GM23248 (cell line): ENCODE measurements around the gene GRB10. TPM values are rescaled to one million over a fixed set of nuclear protein-coding genes. Genes with fewer than 3 reads are reported as not detected.

Experiments used
- DNase-seq: peaks from one replicate; pipeline ENCODE4 v3.0.0-alpha.2; 2015
- H2AFZ ChIP-seq: fragments of 200-600 bp; sonication (generic); 2 replicates; pipeline ENCODE4 v1.6.1; 2016; ENCODE audit warnings: antibody characterized with exemption
- H3F3A ChIP-seq: fragments of 200-600 bp; sonication (generic); 2 replicates; pipeline ENCODE4 v1.6.1; 2016; ENCODE audit warnings: mild to moderate bottlenecking, antibody characterized with exemption, mixed run types; ENCODE audit not compliant: insufficient read depth
- H3K27ac ChIP-seq: fragments of 200-600 bp; sonication (generic); 2 replicates; pipeline ENCODE4 v1.5.1; 2016; ENCODE audit warnings: mild to moderate bottlenecking
- H3K27me3 ChIP-seq: fragments of 200-600 bp; sonication (generic); replicated peaks from 2 replicates; pipeline ENCODE4 v1.6.1; 2016; ENCODE audit warnings: mild to moderate bottlenecking; ENCODE audit not compliant: insufficient read depth
- H3K36me3 ChIP-seq: fragments of 200-600 bp; sonication (generic); 2 replicates; pipeline ENCODE4 v1.6.1; 2016; ENCODE audit warnings: low read depth, mild to moderate bottlenecking
- H3K4me1 ChIP-seq: fragments of 200-600 bp; sonication (generic); 2 replicates; pipeline ENCODE4 v1.6.1; 2016; ENCODE audit warnings: mild to moderate bottlenecking; ENCODE audit not compliant: insufficient read depth
- H3K4me2 ChIP-seq: fragments of 200-600 bp; sonication (generic); one replicate; pipeline ENCODE4 v1.6.1; 2016; ENCODE audit warnings: mild to moderate bottlenecking; ENCODE audit not compliant: unreplicated experiment
- H3K4me3 ChIP-seq: fragments of 200-600 bp; sonication (generic); 2 replicates; pipeline ENCODE4 v1.5.1; 2016; ENCODE audit warnings: mild to moderate bottlenecking
- H3K79me2 ChIP-seq: fragments of 200-600 bp; sonication (generic); 2 replicates; pipeline ENCODE4 v1.6.1; 2016; ENCODE audit warnings: mild to moderate bottlenecking; ENCODE audit not compliant: insufficient read depth
- H3K9ac ChIP-seq: fragments of 200-600 bp; sonication (generic); 2 replicates; pipeline ENCODE4 v1.6.1; 2016; ENCODE audit warnings: mild to moderate bottlenecking
- H3K9me2 ChIP-seq: fragments of 200-600 bp; sonication (generic); 2 replicates; pipeline ENCODE4 v1.6.1; 2016; ENCODE audit warnings: mixed run types, mild to moderate bottlenecking, moderate library complexity; ENCODE audit not compliant: insufficient read depth
- H3K9me3 ChIP-seq: fragments of 200-600 bp; sonication (generic); one replicate; pipeline ENCODE4 v1.6.1; 2017; ENCODE audit warnings: low read depth
- H4K20me1 ChIP-seq: fragments of 200-600 bp; sonication (generic); 2 replicates; pipeline ENCODE4 v1.6.0; 2016; ENCODE audit not compliant: insufficient read depth
- EZH2 ChIP-seq: fragments of 200-600 bp; sonication (generic); IDR thresholded peaks from 2 replicates; pipeline ENCODE4 v1.6.1; 2018; ENCODE audit warnings: antibody characterized with exemption, mild to moderate bottlenecking; ENCODE audit not compliant: insufficient read depth, poor library complexity, severe bottlenecking
- EZH2phosphoT487 ChIP-seq: fragments of 200-600 bp; sonication (generic); IDR thresholded peaks from 2 replicates; pipeline ENCODE4 v1.6.1; 2018; ENCODE audit warnings: antibody characterized with exemption, moderate library complexity, mild to moderate bottlenecking, low read depth; ENCODE audit not compliant: insufficient read depth
- WGBS, 2 experiments: methylation state at CpG; one replicate each; pipeline ENCODE4 v1.1.6; 2015 to 2017; ENCODE audit warnings: low lambda C conversion rate in 2 of 2, low coverage in 1 of 2; ENCODE audit errors: missing lambda C conversion rate in 2 of 2; 5-methylcytosine and 5-hydroxymethylcytosine counted together
- in situ Hi-C: fragments of 300-500 bp; cut with MboI; formaldehyde crosslinking; loops from 2 replicates; pipeline ENCODE4 v1.15.0; 2020
- polyA plus RNA-seq: library from polyadenylated mRNA; unstranded; fragments of >200 nt; fragmentation: Nextera tagmentation; extraction: Ambion mirVana; gene quantifications from 2 replicates; pipeline ENCODE4 v1.2.1, GENCODE V29; 2016
- total RNA-seq: library from RNA; depleted of rRNA; stranded (reverse); fragments of >200 nt; shearing (Covaris generic); gene quantifications from 2 replicates; pipeline ENCODE4 v1.2.3, GENCODE V29; 2014

Gene GRB10
- total and polyA plus RNA-seq, 2 experiments from 2014 or later, result 12.9 to 25.9 TPM

- in situ Hi-C loops, result no loop called here
- no peak for DNase-seq
- H3K4me1 ChIP-seq, result peaks cover 26% of the 10 kb centered on the region
- no peaks in the 10 kb centered on the region; the same call in 1 of the 2 replicates for H4K20me1 ChIP-seq
- H2AFZ ChIP-seq, result no peak overlapping the region
- H3K9me3 ChIP-seq, result no peaks in the 10 kb centered on the region
- H3F3A ChIP-seq, result peaks cover 20% of the 10 kb centered on the region
- WGBS, 2 experiments, result 91 to 93% methylated on average over 18 of the region's 18 CpGs
- no peaks in the 10 kb centered on the region for H3K27me3 ChIP-seq
- no peak overlapping the region for H3K27ac ChIP-seq
- TF ChIP-seq EZH2 (no peak), EZH2phosphoT487 (no peak)
- no peaks in the 10 kb centered on the region for H3K9me2 ChIP-seq
- H3K4me2 ChIP-seq, result no peak overlapping the region
- no peak overlapping the region for H3K4me3 ChIP-seq
- peaks cover 64% of the 10 kb centered on the region for H3K79me2 ChIP-seq
- no peak overlapping the region for H3K9ac ChIP-seq
- no peaks in the 10 kb centered on the region for H3K36me3 ChIP-seq
Measured at GRCh38 chr7:50724526-50725520, 57.9 kb downstream of the GRB10 start.

- no peak overlapping the region for H3K4me3 ChIP-seq
- no peaks in the 10 kb centered on the region for H3K9me2 ChIP-seq
- peaks cover 18% of the 10 kb centered on the region for H3K4me1 ChIP-seq
- 97 to 100% methylated on average over 9 of the region's 9 CpGs for WGBS, 2 experiments
- H3K9ac ChIP-seq, result no peak overlapping the region
- H4K20me1 ChIP-seq, result no peaks in the 10 kb centered on the region; the same call in 1 of the 2 replicates
- H3K79me2 ChIP-seq, result peaks cover 72% of the 10 kb centered on the region
- in situ Hi-C loops, result no loop called here
- H3K27me3 ChIP-seq, result no peaks in the 10 kb centered on the region
- H3F3A ChIP-seq, result peaks cover 11% of the 10 kb centered on the region
- no peaks in the 10 kb centered on the region for H3K36me3 ChIP-seq
- TF ChIP-seq EZH2phosphoT487 (no peak), EZH2 (no peak)
- no peak overlapping the region for H3K4me2 ChIP-seq
- no peak for DNase-seq
- H3K9me3 ChIP-seq, result no peaks in the 10 kb centered on the region
- no peak overlapping the region for H2AFZ ChIP-seq
- H3K27ac ChIP-seq, result no peak overlapping the region
Measured at GRCh38 chr7:50723888-50724287, 58.8 kb downstream of the GRB10 start.

- H3K9me2 ChIP-seq, result no peaks in the 10 kb centered on the region
- H3K4me1 ChIP-seq, result peaks cover 10% of the 10 kb centered on the region
- H3K4me2 ChIP-seq, result no peak overlapping the region
- H3K9ac ChIP-seq, result no peak overlapping the region
- H2AFZ ChIP-seq, result no peak overlapping the region
- H3K79me2 ChIP-seq, result peaks cover 73% of the 10 kb centered on the region
- no peaks in the 10 kb centered on the region for H3K9me3 ChIP-seq
- 96 to 97% methylated on average over 4 of the region's 4 CpGs for WGBS, 2 experiments
- H3K27me3 ChIP-seq, result no peaks in the 10 kb centered on the region
- no peak for DNase-seq
- no peaks in the 10 kb centered on the region; the same call in 1 of the 2 replicates for H4K20me1 ChIP-seq
- peaks cover 8% of the 10 kb centered on the region; the same call in 1 of the 2 replicates for H3F3A ChIP-seq
- in situ Hi-C loops, result no loop called here
- TF ChIP-seq EZH2phosphoT487 (no peak), EZH2 (no peak)
- H3K36me3 ChIP-seq, result no peaks in the 10 kb centered on the region
- H3K4me3 ChIP-seq, result no peak overlapping the region
- no peak overlapping the region for H3K27ac ChIP-seq
Measured at GRCh38 chr7:50723173-50723572, 59.5 kb downstream of the GRB10 start.

- WGBS, 2 experiments, result 86 to 89% methylated on average over 9 to 10 of the region's 10 CpGs
- Histone ChIP-seq H3K27me3 (no peaks in the 10 kb centered on the region), H3K27ac (no peak overlapping the region), H3K4me1 (no peaks in the 10 kb centered on the region), H3K36me3 (no peaks in the 10 kb centered on the region), H3K4me2 (no peak overlapping the region), H3K79me2 (peaks cover 75% of the 10 kb centered on the region), H3K9me2 (no peaks in the 10 kb centered on the region), H3F3A (no peaks in the 10 kb centered on the region), H2AFZ (no peak overlapping the region), H4K20me1 (peaks cover 3% of the 10 kb centered on the region; the same call in 1 of the 2 replicates), H3K9me3 (no peaks in the 10 kb centered on the region), H3K4me3 (no peak overlapping the region), H3K9ac (no peak overlapping the region)
- no peak for DNase-seq
- in situ Hi-C loops, result no loop called here
- TF ChIP-seq EZH2phosphoT487 (no peak), EZH2 (no peak)
Measured at GRCh38 chr7:50721661-50722259, 60.9 kb downstream of the GRB10 start.
